Activated T-helper 1 cell treated with anti-CD3 and anti-CD28 coated beads, Interleukin-12 subunit alpha, Interleukin-12 subunit beta, Interleukin-2, Interleukin-4 antibody, amounts not matched to agents 30 ng/mL and 10 ng/mL and 1 ng/mL, durations not matched to agents 14 hours and 24 hours and 36 hours (primary cell): ENCODE data around the gene SPDYE3. TPM values are rescaled to one million over a fixed set of nuclear protein-coding genes. Genes with fewer than 3 reads are reported as not detected.
"Not testable (repeated sequence)": the region's sequence is repeated elsewhere in the genome, so short reads cannot be mapped to it uniquely, and the experiment has no call there.

ENCODE experiments used
- DNase-seq: peaks from one replicate; pipeline ENCODE4 v3.0.0; 2021; ENCODE audit warnings: low spot score
- H3K27ac Mint-ChIP-seq: one replicate; pipeline ENCODE4 v1.8.0; 2021; ENCODE audit warnings: mild to moderate bottlenecking, mixed read lengths
- H3K27me3 Mint-ChIP-seq: one replicate; pipeline ENCODE4 v1.8.0; 2022; ENCODE audit warnings: mild to moderate bottlenecking, moderate library complexity, mixed read lengths; ENCODE audit not compliant: insufficient read depth
- H3K36me3 Mint-ChIP-seq: one replicate; pipeline ENCODE4 v1.8.0; 2021; ENCODE audit warnings: low read depth, mixed read lengths
- H3K4me1 Mint-ChIP-seq: one replicate; pipeline ENCODE4 v1.8.0; 2021; ENCODE audit warnings: low read depth, mixed read lengths
- H3K4me3 Mint-ChIP-seq: one replicate; pipeline ENCODE4 v1.8.0; 2021; ENCODE audit warnings: mild to moderate bottlenecking, moderate library complexity, mixed read lengths
- H3K9me3 Mint-ChIP-seq: one replicate; pipeline ENCODE4 v1.8.0; 2021; ENCODE audit warnings: mixed read lengths
- intact Hi-C: fragments of 100-400 bp; cut with micrococcal nuclease; formaldehyde crosslinking; loops from one replicate; pipeline ENCODE4 v1.15.1; 2024
- total RNA-seq: library from RNA; stranded (reverse); gene quantifications from 2 replicates; pipeline ENCODE4 v1.2.3, GENCODE V29; 2022

Gene SPDYE3
- total RNA-seq, 1 donor from 2014 or later, result not detected

DNA sequence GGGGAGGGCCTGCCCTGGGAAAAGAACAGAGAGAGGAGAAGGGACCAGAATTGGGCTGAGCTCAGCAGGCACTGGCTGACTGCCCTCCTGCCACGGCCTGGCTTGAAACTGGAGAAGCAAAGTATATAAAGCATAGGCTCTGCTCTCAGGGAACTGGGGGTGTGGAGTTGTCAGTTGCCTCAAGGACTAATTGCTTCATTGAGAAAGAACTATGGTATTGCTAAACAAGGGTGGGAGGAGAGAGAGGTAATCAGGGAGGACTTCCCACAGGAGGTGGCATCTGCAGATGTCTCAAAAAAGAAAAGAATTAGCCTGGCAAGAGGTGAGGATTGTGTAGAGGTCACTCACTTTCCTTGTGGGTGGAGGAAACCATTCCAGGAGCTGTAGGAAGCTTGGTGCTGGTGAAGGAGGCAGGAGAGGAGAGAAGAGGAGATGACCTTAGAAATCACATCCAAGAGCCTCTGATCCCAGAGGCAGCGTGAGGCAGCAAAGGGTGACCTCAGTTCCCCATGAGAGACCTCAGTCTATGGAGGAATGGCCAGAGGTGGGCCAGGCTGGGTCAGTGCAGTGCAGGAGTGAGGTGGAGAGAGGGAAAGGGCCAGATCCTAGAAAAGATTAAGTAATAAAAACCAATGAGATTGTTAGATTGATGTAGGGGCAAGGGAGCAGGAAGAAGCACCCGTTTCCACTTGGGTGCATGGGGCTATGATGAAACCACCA lies 52.8 kb downstream of the SPDYE3 start:
- peak overlapping the region; percentile 24 for H3K27ac Mint-ChIP-seq

GRCh38 chr7:100363098-100363497 lies 55.6 kb downstream of the SPDYE3 start:
- Mint-ChIP-seq H3K4me1 (peaks cover 39% of the 10 kb centered on the region), H3K36me3 (peaks cover 46% of the 10 kb centered on the region), H3K4me3 (no peak overlapping the region), H3K9me3 (no peaks in the 10 kb centered on the region), H3K27me3 (no peaks in the 10 kb centered on the region), H3K27ac (no peak overlapping the region)
- no peak for DNase-seq
- intact Hi-C loops, result no loop called here

More for the DNA sequence above, 52.8 kb downstream of the SPDYE3 start:
- intact Hi-C loops, result no loop called here
- no peak for DNase-seq
- Mint-ChIP-seq H3K4me1 (peaks cover 19% of the 10 kb centered on the region), H3K9me3 (no peaks in the 10 kb centered on the region), H3K27me3 (no peaks in the 10 kb centered on the region), H3K4me3 (no peak overlapping the region), H3K36me3 (peaks cover 42% of the 10 kb centered on the region)

GRCh38 chr7:100363797-100364196 lies 56.3 kb downstream of the SPDYE3 start:
- H3K27ac Mint-ChIP-seq, H3K4me3 Mint-ChIP-seq: not testable (repeated sequence)

DNA sequence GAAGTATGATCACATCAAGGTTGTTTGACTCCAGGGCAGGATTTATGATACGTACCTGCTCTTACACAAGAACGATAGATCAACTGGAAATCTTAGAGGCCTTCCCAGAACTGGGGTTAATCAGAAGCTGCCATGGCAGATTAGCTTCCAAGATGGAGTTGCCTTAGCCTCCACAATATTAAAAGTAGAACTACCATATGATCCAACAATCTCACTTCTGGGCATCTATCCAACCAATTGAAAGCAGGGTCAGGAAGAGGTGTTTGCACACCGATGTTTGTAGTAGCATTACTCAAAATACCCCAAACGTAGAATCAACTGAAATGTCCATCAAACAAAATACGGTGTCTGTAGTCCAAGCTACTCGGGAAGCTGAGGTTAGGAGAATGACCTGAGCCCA lies 57.0 kb downstream of the SPDYE3 start:
- no peaks in the 10 kb centered on the region for H3K27me3 Mint-ChIP-seq
- DNase-seq, result no peak
- intact Hi-C loops, result no loop called here
- no peak overlapping the region for H3K4me3 Mint-ChIP-seq
- peak overlapping the region; percentile 3 for H3K27ac Mint-ChIP-seq
- no peaks in the 10 kb centered on the region for H3K9me3 Mint-ChIP-seq
- peaks cover 39% of the 10 kb centered on the region for H3K4me1 Mint-ChIP-seq
- H3K36me3 Mint-ChIP-seq, result peaks cover 44% of the 10 kb centered on the region

More at GRCh38 chr7:100363797-100364196, 56.3 kb downstream of the SPDYE3 start:
- peaks cover 39% of the 10 kb centered on the region for H3K4me1 Mint-ChIP-seq
- intact Hi-C loops, H3K9me3 Mint-ChIP-seq, DNase-seq, H3K27me3 Mint-ChIP-seq: not testable (repeated sequence)
- peaks cover 46% of the 10 kb centered on the region for H3K36me3 Mint-ChIP-seq

DNA sequence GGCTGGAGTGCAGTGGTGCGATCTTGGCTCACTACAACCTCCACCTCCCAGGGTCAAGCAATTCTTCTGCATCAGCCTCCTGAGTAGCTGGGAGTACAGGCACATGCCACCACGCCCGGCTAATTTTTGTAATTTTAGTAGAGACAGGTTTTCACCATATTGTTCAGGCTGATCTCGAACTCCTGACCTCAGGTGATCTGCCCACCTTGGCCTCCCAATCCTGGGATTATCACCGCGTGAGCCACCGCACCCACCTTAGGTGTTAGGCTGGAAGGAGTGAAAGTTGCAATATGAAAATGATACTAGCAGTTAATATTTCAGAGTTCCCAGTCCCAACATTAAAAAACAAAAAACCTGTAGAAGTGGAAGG lies 58.5 kb downstream of the SPDYE3 start:
- peak overlapping the region; percentile 63 for H3K27ac Mint-ChIP-seq
- intact Hi-C loops, result loop anchor here (1.0 kb wide), 2 partner anchors 30 to 41 kb away; no protein-coding TSS in a partner anchor
- not testable (repeated sequence) for DNase-seq, H3K9me3 Mint-ChIP-seq, H3K4me3 Mint-ChIP-seq, H3K27me3 Mint-ChIP-seq
- peaks cover 36% of the 10 kb centered on the region for H3K36me3 Mint-ChIP-seq
- H3K4me1 Mint-ChIP-seq, result peaks cover 39% of the 10 kb centered on the region

- intact Hi-C loops, result no loop called here
Measured at GRCh38 chr7:100366411-100367250, 59.1 kb downstream of the SPDYE3 start.

GRCh38 chr7:100367251-100367620 lies 59.7 kb downstream of the SPDYE3 start:
- H3K4me3 Mint-ChIP-seq, result no peak overlapping the region
- intact Hi-C loops, result no loop called here
- no peaks in the 10 kb centered on the region for H3K27me3 Mint-ChIP-seq
- peaks cover 29% of the 10 kb centered on the region for H3K36me3 Mint-ChIP-seq
- no peak for DNase-seq
- H3K27ac Mint-ChIP-seq, result peak overlapping the region; percentile 49
- peaks cover 51% of the 10 kb centered on the region for H3K4me1 Mint-ChIP-seq
- no peaks in the 10 kb centered on the region for H3K9me3 Mint-ChIP-seq

More at GRCh38 chr7:100366411-100367250, 59.1 kb downstream of the SPDYE3 start:
- Mint-ChIP-seq H3K4me3 (no peak overlapping the region), H3K27ac (peak overlapping the region; percentile 63), H3K9me3 (no peaks in the 10 kb centered on the region), H3K27me3 (no peaks in the 10 kb centered on the region), H3K4me1 (peaks cover 46% of the 10 kb centered on the region), H3K36me3 (peaks cover 34% of the 10 kb centered on the region)
- no peak for DNase-seq

- H3K36me3 Mint-ChIP-seq, result peaks cover 27% of the 10 kb centered on the region
- no peak overlapping the region for H3K27ac Mint-ChIP-seq
- H3K4me1 Mint-ChIP-seq, result peaks cover 54% of the 10 kb centered on the region
- intact Hi-C loops, result no loop called here
- H3K27me3 Mint-ChIP-seq, result no peaks in the 10 kb centered on the region
- no peak for DNase-seq
- H3K9me3 Mint-ChIP-seq, result no peaks in the 10 kb centered on the region
- no peak overlapping the region for H3K4me3 Mint-ChIP-seq
Measured at GRCh38 chr7:100367676-100368613, 60.4 kb downstream of the SPDYE3 start.

- peaks cover 44% of the 10 kb centered on the region for H3K4me1 Mint-ChIP-seq
- no peaks in the 10 kb centered on the region for H3K9me3 Mint-ChIP-seq
- no peaks in the 10 kb centered on the region for H3K27me3 Mint-ChIP-seq
- peak overlapping the region; percentile 40 for H3K27ac Mint-ChIP-seq
- DNase-seq, result no peak
- intact Hi-C loops, result no loop called here
- H3K36me3 Mint-ChIP-seq, result peaks cover 20% of the 10 kb centered on the region
- no peak overlapping the region for H3K4me3 Mint-ChIP-seq
Measured at GRCh38 chr7:100369105-100369504, 61.6 kb downstream of the SPDYE3 start.

DNA sequence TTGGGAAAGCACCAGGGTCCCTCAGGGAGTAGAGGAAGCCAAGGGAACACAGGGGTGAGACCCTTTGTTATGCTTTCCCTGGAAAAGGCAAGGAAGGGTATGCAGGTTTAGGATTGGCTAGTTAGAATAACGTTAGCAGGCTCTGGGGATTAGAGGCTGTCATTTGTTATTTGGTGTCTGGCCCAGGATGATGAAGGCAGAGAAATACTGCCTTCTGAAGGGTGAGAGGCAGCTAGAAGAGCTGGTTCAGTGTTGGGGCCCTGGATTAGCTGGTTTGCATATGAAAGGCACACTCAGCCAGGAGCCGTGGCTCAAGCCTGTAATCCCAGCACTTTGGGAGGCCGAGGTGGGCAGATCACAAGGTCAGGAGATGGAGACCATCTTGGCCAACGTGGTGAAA lies 62.8 kb downstream of the SPDYE3 start:
- peaks cover 46% of the 10 kb centered on the region for H3K4me1 Mint-ChIP-seq
- no peak for DNase-seq
- peaks cover 15% of the 10 kb centered on the region for H3K36me3 Mint-ChIP-seq
- no peaks in the 10 kb centered on the region for H3K27me3 Mint-ChIP-seq
- H3K4me3 Mint-ChIP-seq, result no peak overlapping the region
- no peaks in the 10 kb centered on the region for H3K9me3 Mint-ChIP-seq
- intact Hi-C loops, result no loop called here
- H3K27ac Mint-ChIP-seq, result peak overlapping the region; percentile 58

- Mint-ChIP-seq H3K27me3 (no peaks in the 10 kb centered on the region), H3K36me3 (peaks cover 12% of the 10 kb centered on the region), H3K4me1 (peaks cover 41% of the 10 kb centered on the region), H3K9me3 (no peaks in the 10 kb centered on the region), H3K27ac (peak overlapping the region; percentile 70), H3K4me3 (no peak overlapping the region)
- intact Hi-C loops, result no loop called here
- no peak for DNase-seq
Measured at GRCh38 chr7:100370746-100371145, 63.2 kb downstream of the SPDYE3 start.

DNA sequence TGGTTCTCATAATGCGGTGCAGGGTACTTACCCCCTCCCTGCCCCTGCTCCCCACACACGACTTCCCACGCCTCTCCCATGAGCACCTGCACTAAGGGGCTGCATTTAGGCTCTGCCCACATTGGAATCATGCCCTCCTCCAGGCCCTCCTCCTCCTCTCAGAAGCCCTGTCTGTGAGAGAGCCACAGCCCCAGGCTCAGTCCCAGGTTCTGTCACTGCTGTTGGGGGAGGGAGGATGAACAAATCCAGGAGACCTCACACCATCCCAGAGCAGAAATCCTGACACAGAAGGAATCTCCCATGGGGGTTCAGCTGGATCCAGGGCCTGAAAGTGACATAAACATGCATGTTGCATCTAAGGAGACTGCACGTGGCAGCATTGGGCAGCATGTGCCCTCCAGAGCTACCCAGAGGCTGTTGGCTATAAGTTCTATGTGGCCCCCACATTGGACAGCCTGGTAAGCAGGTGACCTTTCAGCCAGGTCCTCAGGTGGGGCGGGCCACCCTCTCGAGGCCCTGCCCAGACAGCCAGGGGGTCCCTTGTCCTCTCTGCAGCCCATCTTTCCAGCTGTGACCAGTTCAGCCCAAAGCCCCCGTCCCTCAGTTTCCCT lies 64.2 kb downstream of the SPDYE3 start:
- intact Hi-C loops, result loop anchor here (2.0 kb wide), 1 partner anchor 35 kb away; no protein-coding TSS in a partner anchor
- no peaks in the 10 kb centered on the region for H3K9me3 Mint-ChIP-seq
- DNase-seq, result no peak
- H3K4me3 Mint-ChIP-seq, result no peak overlapping the region
- H3K36me3 Mint-ChIP-seq, result peaks cover 4% of the 10 kb centered on the region
- H3K4me1 Mint-ChIP-seq, result peaks cover 33% of the 10 kb centered on the region
- no peaks in the 10 kb centered on the region for H3K27me3 Mint-ChIP-seq
- H3K27ac Mint-ChIP-seq, result no peak overlapping the region
